Erythroblast (primary cell): ENCODE measurements around the gene GAREM1.

Source experiments
- GATA1 ChIP-seq: IDR thresholded peaks from 2 replicates; pipeline ENCODE4 v1.6.1; 2011; ENCODE audit warnings: low read depth, mild to moderate bottlenecking, control low read depth, low read length, moderate library complexity
- POLR2A ChIP-seq: IDR thresholded peaks from 2 replicates; pipeline ENCODE4 v1.6.1; 2011; ENCODE audit warnings: mild to moderate bottlenecking, low read length

DNA sequence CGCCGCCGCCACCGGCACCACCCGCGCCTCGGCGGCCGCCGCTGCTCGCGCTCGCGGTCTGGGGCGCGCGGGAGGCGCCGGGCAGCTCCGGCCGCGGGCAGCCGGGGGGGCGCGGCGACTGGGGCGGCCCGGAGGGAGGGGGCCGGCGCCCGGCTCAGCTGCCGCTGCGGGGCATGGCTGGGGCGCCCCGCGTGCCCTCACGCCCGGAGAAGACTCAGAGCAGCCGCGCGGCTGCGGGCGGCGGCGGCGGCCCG, 295 bp downstream of the GAREM1 start:
- no peak for TF ChIP-seq POLR2A
- no peak for TF ChIP-seq GATA1
